Lung (tissue), 12 donors: Measurements from ENCODE around the gene RAB29. TPM values are rescaled to one million over a fixed set of nuclear protein-coding genes. Genes with fewer than 3 reads are reported as not detected.

Experiments
- ATAC-seq: fragments of 200-7000 bp; cut with Tn5 transposase; one replicate; pipeline ENCODE4 v1.9.1; 2020; ENCODE audit warnings: moderate number of reproducible peaks; ENCODE audit not compliant: insufficient read depth, low FRiP score
- DNase-seq, 3 donors: peaks; one replicate each; pipeline ENCODE4 v3.0.0-alpha.2; 2013 to 2017
- H3K27ac ChIP-seq, 2 donors: one replicate each; pipeline ENCODE4 v1.5.1; 2013; ENCODE audit warnings: mild to moderate bottlenecking in 2 of 2, moderate library complexity in 2 of 2, control low read depth in 1 of 2, inconsistent platforms in 1 of 2, low read depth in 1 of 2, low read length in 1 of 2
- H3K27me3 ChIP-seq, 3 donors: one replicate each; pipeline ENCODE4 v1.5.1; 2013; ENCODE audit warnings: low read length in 2 of 3; ENCODE audit not compliant: control insufficient read depth in 3 of 3, insufficient read depth in 3 of 3
- H3K36me3 ChIP-seq, 4 donors: one replicate each; pipeline ENCODE4 v1.5.1; 2013; ENCODE audit warnings: low read length in 4 of 4, mild to moderate bottlenecking in 1 of 4, moderate library complexity in 1 of 4; ENCODE audit not compliant: control insufficient read depth in 4 of 4, insufficient read depth in 4 of 4
- H3K4me1 ChIP-seq, 5 donors: one replicate each; pipeline ENCODE4 v1.5.1; 2013; ENCODE audit warnings: low read length in 5 of 5, mild to moderate bottlenecking in 2 of 5, moderate library complexity in 1 of 5; ENCODE audit not compliant: control insufficient read depth in 5 of 5, insufficient read depth in 5 of 5
- H3K4me3 ChIP-seq: one replicate; pipeline ENCODE4 v1.5.1; 2013; ENCODE audit warnings: mild to moderate bottlenecking, control low read depth, moderate library complexity
- H3K9ac ChIP-seq, 2 donors: one replicate each; pipeline ENCODE4 v1.5.1; 2013; ENCODE audit warnings: low read length in 2 of 2, control low read depth in 1 of 2; ENCODE audit not compliant: insufficient read depth in 1 of 2
- H3K9me3 ChIP-seq, 4 donors: one replicate each; pipeline ENCODE4 v1.5.1; 2013; ENCODE audit warnings: low read length in 3 of 4, mild to moderate bottlenecking in 1 of 4, moderate library complexity in 1 of 4; ENCODE audit not compliant: control insufficient read depth in 4 of 4, insufficient read depth in 3 of 4
- CTCF ChIP-seq: IDR thresholded peaks from 2 replicates; pipeline ENCODE4 v1.5.1; 2012; ENCODE audit warnings: mild to moderate bottlenecking; ENCODE audit errors: control extremely low read depth, extremely low read depth
- WGBS, 2 donors: extraction: QIAGEN DNeasy Blood & Tissue Kit; methylation state at CpG; one replicate each; pipeline ENCODE4 v1.1.7; 2013; 5-methylcytosine and 5-hydroxymethylcytosine counted together
- polyA plus RNA-seq, 2 donors: library from polyadenylated mRNA; stranded (reverse); fragments of 200-250 nt; gene quantifications; one replicate each; pipeline ENCODE4 v1.2.1, GENCODE V29; 2013
- total RNA-seq, 2 donors: library from RNA; depleted of rRNA in 1 of 2; stranded (reverse); fragments of >200 nt in 1 of 2; gene quantifications; one replicate each; pipeline ENCODE4 v1.2.1, GENCODE V29; 2014 to 2021
- donor health status: control.
- donor health status: control.
- donor health status: Bipolar disorder and iron deficiency.
- donor health status: healthy.
- donor health status: DM: yes; HTN: yes; CAD: no.

Gene RAB29
- total and polyA plus RNA-seq, 4 donors: 8.7 to 20.0 (median 15.5) TPM

- Histone ChIP-seq H3K4me3 (no peak overlapping the region), H3K27me3 (no peaks in the 10 kb centered on the region), H3K9me3 (no peaks in the 10 kb centered on the region), H3K36me3 (peaks cover 2 to 12% (median 3%) of the 10 kb centered on the region in 4 donors), H3K4me1 (peaks cover 4 to 30% (median 18%) of the 10 kb centered on the region in 5 donors), H3K9ac (no peak overlapping the region), H3K27ac (peak overlapping the region in 1 of 2 donors; percentile 38)
- ATAC-seq (no peak), DNase-seq (peak in 1 of 3 donors; percentile 30)
- WGBS, 2 donors: 92 to 94% methylated on average over 12 of the region's 12 CpGs
- no peak for TF ChIP-seq CTCF
Measured at GRCh38 chr1:205810448-205811157, 35.3 kb upstream of the RAB29 start.

DNA sequence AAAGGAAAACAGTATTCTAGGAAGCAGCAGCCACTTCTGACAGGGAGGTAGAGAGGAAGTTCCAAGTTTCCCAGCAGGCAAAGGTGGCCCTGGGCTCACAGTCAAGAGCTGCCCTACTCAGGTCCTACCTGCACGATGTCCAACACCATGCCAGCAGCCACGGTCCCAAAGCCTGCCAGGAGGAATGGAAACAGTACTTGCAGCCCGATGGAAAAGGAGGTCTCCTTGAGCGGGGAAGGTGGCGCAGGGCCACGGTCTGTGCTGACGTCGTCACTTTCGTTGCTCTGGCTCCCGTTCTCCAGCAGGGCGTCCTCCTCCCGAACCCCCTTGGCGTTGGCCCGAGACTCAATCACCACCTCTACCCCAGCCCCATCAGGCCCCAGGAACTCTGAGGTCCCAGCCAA, 34.7 kb upstream of the RAB29 start:
- H3K36me3 ChIP-seq: peaks cover 2 to 12% (median 3%) of the 10 kb centered on the region in 4 donors
- no peak overlapping the region for H3K9ac ChIP-seq
- WGBS, 2 donors: 87 to 92% methylated on average over 14 of the region's 14 CpGs
- DNase-seq: no peak
- no peak for TF ChIP-seq CTCF
- no peaks in the 10 kb centered on the region for H3K9me3 ChIP-seq
- peak overlapping the region in 1 of 2 donors; percentile 38 for H3K27ac ChIP-seq
- H3K4me3 ChIP-seq: no peak overlapping the region
- peaks cover 4 to 30% (median 18%) of the 10 kb centered on the region in 5 donors for H3K4me1 ChIP-seq
- ATAC-seq: no peak
- H3K27me3 ChIP-seq: no peaks in the 10 kb centered on the region

DNA sequence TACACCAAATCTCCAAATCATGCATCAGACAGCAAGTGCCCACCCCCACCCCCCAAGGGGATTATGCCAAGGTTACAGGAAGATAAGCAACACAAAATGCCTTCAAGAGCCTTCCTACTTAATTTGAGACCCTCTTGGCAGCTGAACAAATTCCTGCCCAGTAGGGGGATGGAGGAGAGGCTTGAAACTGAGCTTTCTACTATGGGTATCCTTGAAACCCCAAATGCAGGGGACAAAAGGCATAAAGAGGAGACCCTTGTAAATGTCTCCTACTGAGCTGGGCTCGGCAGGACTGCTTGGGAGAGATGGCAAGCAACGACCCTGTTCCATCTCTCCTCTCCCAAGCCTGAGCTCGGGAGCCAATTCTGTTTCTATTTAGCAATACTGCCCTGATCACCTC, 34.2 kb upstream of the RAB29 start:
- Histone ChIP-seq H3K4me1 (peaks cover 4 to 30% (median 18%) of the 10 kb centered on the region in 5 donors), H3K4me3 (no peak overlapping the region), H3K36me3 (peaks cover 2 to 12% (median 4%) of the 10 kb centered on the region in 4 donors), H3K9ac (no peak overlapping the region), H3K27me3 (no peaks in the 10 kb centered on the region), H3K27ac (peak overlapping the region in 1 of 2 donors; percentile 21), H3K9me3 (no peaks in the 10 kb centered on the region)
- TF ChIP-seq CTCF: no peak
- ATAC-seq: no peak
- 74 to 76% methylated on average over 3 of the region's 3 CpGs for WGBS, 2 donors
- DNase-seq: no peak
